GM23338 (cell line): ENCODE data around the gene ETNK1.

Experiments
- CREB1 ChIP-seq: fragments of 250-450 bp; sonication (Bioruptor Pico); IDR thresholded peaks from 2 replicates; pipeline ENCODE4 v1.5.0; 2020; ENCODE audit warnings: low read depth, mild to moderate bottlenecking, moderate library complexity
- REST ChIP-seq: IDR thresholded peaks from one replicate; pipeline ENCODE4 v1.6.1; 2018; ENCODE audit warnings: antibody characterized with exemption; ENCODE audit not compliant: unreplicated experiment
- TF ChIP-seq, protein P1 (sequence below), 2 experiments: fragments of 200-600 bp in 1 of 2; sonication (generic) in 1 of 2; conservative IDR thresholded peaks; 2 replicates each; pipeline versions ENCODE4 v1.5.1 to v1.6.1; 2016 to 2017; ENCODE audit warnings: antibody characterized with exemption in 2 of 2, low read depth in 2 of 2, mild to moderate bottlenecking in 2 of 2, moderate library complexity in 1 of 2

- TF ChIP-seq, protein P1, sequence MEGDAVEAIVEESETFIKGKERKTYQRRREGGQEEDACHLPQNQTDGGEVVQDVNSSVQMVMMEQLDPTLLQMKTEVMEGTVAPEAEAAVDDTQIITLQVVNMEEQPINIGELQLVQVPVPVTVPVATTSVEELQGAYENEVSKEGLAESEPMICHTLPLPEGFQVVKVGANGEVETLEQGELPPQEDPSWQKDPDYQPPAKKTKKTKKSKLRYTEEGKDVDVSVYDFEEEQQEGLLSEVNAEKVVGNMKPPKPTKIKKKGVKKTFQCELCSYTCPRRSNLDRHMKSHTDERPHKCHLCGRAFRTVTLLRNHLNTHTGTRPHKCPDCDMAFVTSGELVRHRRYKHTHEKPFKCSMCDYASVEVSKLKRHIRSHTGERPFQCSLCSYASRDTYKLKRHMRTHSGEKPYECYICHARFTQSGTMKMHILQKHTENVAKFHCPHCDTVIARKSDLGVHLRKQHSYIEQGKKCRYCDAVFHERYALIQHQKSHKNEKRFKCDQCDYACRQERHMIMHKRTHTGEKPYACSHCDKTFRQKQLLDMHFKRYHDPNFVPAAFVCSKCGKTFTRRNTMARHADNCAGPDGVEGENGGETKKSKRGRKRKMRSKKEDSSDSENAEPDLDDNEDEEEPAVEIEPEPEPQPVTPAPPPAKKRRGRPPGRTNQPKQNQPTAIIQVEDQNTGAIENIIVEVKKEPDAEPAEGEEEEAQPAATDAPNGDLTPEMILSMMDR (conservative IDR thresholded peaks at IDR 0.05; ENCODE audit: low read depth in 2 of 2): no peak
- TF ChIP-seq CREB1 (CRISPR knock-in tag) (no peak), REST (no peak)
Measured at GRCh38 chr12:22687361-22688076, 62.5 kb downstream of the ETNK1 start.
